ENCODE results near the gene CENPH. TPM values are rescaled to one million over a fixed set of nuclear protein-coding genes. Genes with fewer than 3 reads are reported as not detected.

Gene CENPH
- polyA plus RNA-seq, 1 donor from 2014 or later: 9.7 TPM

DNA sequence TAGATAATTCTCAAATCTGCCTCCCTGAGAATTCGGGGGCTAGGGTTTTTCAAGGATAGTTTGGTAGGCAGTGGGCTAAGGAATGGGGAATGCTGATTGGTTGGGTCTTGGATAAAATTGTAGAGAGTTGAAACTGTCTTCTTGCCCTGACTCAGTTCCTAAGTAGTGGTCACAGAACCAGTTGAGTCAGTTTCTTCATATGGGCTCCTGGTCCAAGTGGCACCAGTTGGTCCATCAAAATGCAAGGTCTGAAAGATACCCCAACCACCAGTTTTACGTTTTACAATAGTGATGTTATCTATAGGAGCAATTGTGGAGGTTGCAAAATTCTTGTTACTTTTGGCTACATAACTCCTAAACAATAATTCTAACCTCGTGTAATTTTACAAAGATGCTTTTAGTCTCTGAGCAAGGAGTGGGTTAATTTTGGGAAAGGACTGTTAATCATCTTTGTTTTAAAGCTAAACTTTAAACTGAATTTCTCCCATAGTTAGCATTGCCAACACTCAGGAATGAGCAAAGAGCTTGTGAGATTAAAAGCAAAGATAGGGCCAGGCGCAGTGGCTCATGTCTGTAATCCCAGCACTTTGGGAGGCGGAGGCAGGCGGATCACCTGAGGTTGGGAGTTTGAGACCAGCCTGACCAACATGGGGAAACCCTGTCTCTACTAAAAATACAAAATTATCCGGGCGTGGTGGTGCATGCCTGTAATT is 53.0 kb downstream of the CENPH start:
- Histone ChIP-seq H3K9me2 (ENCODE audit: insufficient read depth, low read length) (no peaks in the 10 kb centered on the region), H3K36me3 (ENCODE audit: insufficient read depth, low read length) (no peaks in the 10 kb centered on the region), H3K4me2 (ENCODE audit: low read length) (no peak overlapping the region), H3K4me3 (ENCODE audit: low read length) (no peak overlapping the region), H3K27me3 (ENCODE audit: insufficient read depth, low read depth, low read length) (no peaks in the 10 kb centered on the region), H4K20me1 (ENCODE audit: insufficient read depth) (no peaks in the 10 kb centered on the region), H3K79me2 (replicated peaks; ENCODE audit: insufficient read depth, low read length) (peaks cover 21% of the 10 kb centered on the region), H2AFZ (ENCODE audit: low read depth, low read length) (no peak overlapping the region), H3K9me3 (ENCODE audit: low read length) (no peaks in the 10 kb centered on the region), H3K27ac (ENCODE audit: low read length) (no peak overlapping the region), H3K9ac (ENCODE audit: low read length) (no peak overlapping the region), H3F3A (ENCODE audit: insufficient read depth, low read length, poor library complexity, severe bottlenecking) (no peaks in the 10 kb centered on the region)
- TF ChIP-seq EZH2 (IDR thresholded peaks at IDR 0.05; ENCODE audit: borderline replicate concordance, insufficient read depth, low read length, poor library complexity, severe bottlenecking) (no peak), RAD21 (conservative IDR thresholded peaks at IDR 0.05) (no peak), SMC3 (conservative IDR thresholded peaks at IDR 0.05; ENCODE audit: poor library complexity) (no peak), EP300 (conservative IDR thresholded peaks at IDR 0.05; ENCODE audit: poor library complexity, severe bottlenecking) (no peak), TAF1 (IDR thresholded peaks at IDR 0.05; ENCODE audit: low read depth) (no peak), POLR2AphosphoS5 (IDR thresholded peaks at IDR 0.05) (no peak), MXI1 (conservative IDR thresholded peaks at IDR 0.05; ENCODE audit: poor library complexity, severe bottlenecking) (no peak)
- TF ChIP-seq, protein P1, sequence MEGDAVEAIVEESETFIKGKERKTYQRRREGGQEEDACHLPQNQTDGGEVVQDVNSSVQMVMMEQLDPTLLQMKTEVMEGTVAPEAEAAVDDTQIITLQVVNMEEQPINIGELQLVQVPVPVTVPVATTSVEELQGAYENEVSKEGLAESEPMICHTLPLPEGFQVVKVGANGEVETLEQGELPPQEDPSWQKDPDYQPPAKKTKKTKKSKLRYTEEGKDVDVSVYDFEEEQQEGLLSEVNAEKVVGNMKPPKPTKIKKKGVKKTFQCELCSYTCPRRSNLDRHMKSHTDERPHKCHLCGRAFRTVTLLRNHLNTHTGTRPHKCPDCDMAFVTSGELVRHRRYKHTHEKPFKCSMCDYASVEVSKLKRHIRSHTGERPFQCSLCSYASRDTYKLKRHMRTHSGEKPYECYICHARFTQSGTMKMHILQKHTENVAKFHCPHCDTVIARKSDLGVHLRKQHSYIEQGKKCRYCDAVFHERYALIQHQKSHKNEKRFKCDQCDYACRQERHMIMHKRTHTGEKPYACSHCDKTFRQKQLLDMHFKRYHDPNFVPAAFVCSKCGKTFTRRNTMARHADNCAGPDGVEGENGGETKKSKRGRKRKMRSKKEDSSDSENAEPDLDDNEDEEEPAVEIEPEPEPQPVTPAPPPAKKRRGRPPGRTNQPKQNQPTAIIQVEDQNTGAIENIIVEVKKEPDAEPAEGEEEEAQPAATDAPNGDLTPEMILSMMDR (IDR thresholded peaks at IDR 0.05; ENCODE audit: poor library complexity, severe bottlenecking): no peak
- TF ChIP-seq, protein P2, sequence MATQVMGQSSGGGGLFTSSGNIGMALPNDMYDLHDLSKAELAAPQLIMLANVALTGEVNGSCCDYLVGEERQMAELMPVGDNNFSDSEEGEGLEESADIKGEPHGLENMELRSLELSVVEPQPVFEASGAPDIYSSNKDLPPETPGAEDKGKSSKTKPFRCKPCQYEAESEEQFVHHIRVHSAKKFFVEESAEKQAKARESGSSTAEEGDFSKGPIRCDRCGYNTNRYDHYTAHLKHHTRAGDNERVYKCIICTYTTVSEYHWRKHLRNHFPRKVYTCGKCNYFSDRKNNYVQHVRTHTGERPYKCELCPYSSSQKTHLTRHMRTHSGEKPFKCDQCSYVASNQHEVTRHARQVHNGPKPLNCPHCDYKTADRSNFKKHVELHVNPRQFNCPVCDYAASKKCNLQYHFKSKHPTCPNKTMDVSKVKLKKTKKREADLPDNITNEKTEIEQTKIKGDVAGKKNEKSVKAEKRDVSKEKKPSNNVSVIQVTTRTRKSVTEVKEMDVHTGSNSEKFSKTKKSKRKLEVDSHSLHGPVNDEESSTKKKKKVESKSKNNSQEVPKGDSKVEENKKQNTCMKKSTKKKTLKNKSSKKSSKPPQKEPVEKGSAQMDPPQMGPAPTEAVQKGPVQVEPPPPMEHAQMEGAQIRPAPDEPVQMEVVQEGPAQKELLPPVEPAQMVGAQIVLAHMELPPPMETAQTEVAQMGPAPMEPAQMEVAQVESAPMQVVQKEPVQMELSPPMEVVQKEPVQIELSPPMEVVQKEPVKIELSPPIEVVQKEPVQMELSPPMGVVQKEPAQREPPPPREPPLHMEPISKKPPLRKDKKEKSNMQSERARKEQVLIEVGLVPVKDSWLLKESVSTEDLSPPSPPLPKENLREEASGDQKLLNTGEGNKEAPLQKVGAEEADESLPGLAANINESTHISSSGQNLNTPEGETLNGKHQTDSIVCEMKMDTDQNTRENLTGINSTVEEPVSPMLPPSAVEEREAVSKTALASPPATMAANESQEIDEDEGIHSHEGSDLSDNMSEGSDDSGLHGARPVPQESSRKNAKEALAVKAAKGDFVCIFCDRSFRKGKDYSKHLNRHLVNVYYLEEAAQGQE (IDR thresholded peaks at IDR 0.05; ENCODE audit: borderline replicate concordance): no peak

DNA sequence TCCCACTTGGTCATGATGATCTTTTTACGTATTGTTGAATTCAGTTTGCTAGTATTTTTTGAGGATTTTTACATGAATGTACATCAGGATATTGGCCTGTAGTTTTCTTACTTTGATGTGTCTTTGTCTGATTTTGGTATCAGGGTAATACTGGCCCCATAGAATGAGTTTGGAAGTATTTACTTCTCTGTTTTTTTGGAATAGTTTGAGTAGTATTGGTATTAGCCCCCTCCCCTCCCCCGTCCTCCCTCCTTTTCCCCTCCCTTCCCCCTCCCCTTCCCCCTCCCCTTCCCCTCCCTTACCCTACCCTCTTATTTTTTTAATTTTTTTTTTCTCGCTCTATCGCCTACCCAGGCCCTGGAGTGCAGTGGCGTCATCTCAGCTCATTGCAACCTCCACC is 55.6 kb downstream of the CENPH start:
- no peak overlapping the region for H2AFZ ChIP-seq (ENCODE audit: low read depth, low read length)
- peaks cover 16% of the 10 kb centered on the region for H3K79me2 ChIP-seq (replicated peaks; ENCODE audit: insufficient read depth, low read length)
- TF ChIP-seq SMC3 (conservative IDR thresholded peaks at IDR 0.05; ENCODE audit: poor library complexity): no peak
- TF ChIP-seq POLR2AphosphoS5 (IDR thresholded peaks at IDR 0.05): no peak
- no peak for TF ChIP-seq TAF1 (IDR thresholded peaks at IDR 0.05; ENCODE audit: low read depth)
- TF ChIP-seq EZH2 (IDR thresholded peaks at IDR 0.05; ENCODE audit: borderline replicate concordance, insufficient read depth, low read length, poor library complexity, severe bottlenecking): no peak
- TF ChIP-seq, protein P1 (IDR thresholded peaks at IDR 0.05; ENCODE audit: poor library complexity, severe bottlenecking): no peak
- no peak for TF ChIP-seq EP300 (conservative IDR thresholded peaks at IDR 0.05; ENCODE audit: poor library complexity, severe bottlenecking)
- no peak for TF ChIP-seq RAD21 (conservative IDR thresholded peaks at IDR 0.05)
- TF ChIP-seq MXI1 (conservative IDR thresholded peaks at IDR 0.05; ENCODE audit: poor library complexity, severe bottlenecking): no peak
- TF ChIP-seq, protein P2 (IDR thresholded peaks at IDR 0.05; ENCODE audit: borderline replicate concordance): no peak
- no peaks in the 10 kb centered on the region for H4K20me1 ChIP-seq (ENCODE audit: insufficient read depth)
- H3K27me3 ChIP-seq (ENCODE audit: insufficient read depth, low read depth, low read length): no peaks in the 10 kb centered on the region
- no peak overlapping the region for H3K4me2 ChIP-seq (ENCODE audit: low read length)
- H3K9me2 ChIP-seq (ENCODE audit: insufficient read depth, low read length): no peaks in the 10 kb centered on the region
- H3F3A ChIP-seq (ENCODE audit: insufficient read depth, low read length, poor library complexity, severe bottlenecking): no peaks in the 10 kb centered on the region
- no peak overlapping the region for H3K4me3 ChIP-seq (ENCODE audit: low read length)
- H3K27ac ChIP-seq (ENCODE audit: low read length): no peak overlapping the region
- no peaks in the 10 kb centered on the region for H3K9me3 ChIP-seq (ENCODE audit: low read length)
- H3K9ac ChIP-seq (ENCODE audit: low read length): no peak overlapping the region
- H3K36me3 ChIP-seq (ENCODE audit: insufficient read depth, low read length): no peaks in the 10 kb centered on the region
